Omental fat pad (tissue), 4 donors: Measurements from ENCODE around the gene NTN1. TPM values are rescaled to one million over a fixed set of nuclear protein-coding genes. Genes with fewer than 3 reads are reported as not detected.

Experiments
- ATAC-seq: fragments of 150-250 bp; one replicate; pipeline ENCODE4 v1.9.1; 2016; ENCODE audit warnings: mild to moderate bottlenecking, moderate library complexity; ENCODE audit not compliant: low FRiP score
- DNase-seq: peaks from one replicate; pipeline ENCODE4 v3.0.0-alpha.2; 2019; ENCODE audit warnings: low spot score
- CTCF ChIP-seq, 3 donors: fragments of 450-650 bp; IDR thresholded peaks; one replicate each; pipeline ENCODE4 v1.5.1; 2016 to 2017; ENCODE audit warnings: antibody characterized with exemption in 3 of 3, mild to moderate bottlenecking in 3 of 3, moderate library complexity in 2 of 3
- total RNA-seq, 4 donors: library from RNA; depleted of rRNA; stranded (reverse); fragments of >200 nt; gene quantifications; one replicate each; pipeline ENCODE4 v1.1.0, GENCODE V29; 2016

Gene NTN1
- total RNA-seq, 4 donors from 2014 or later: 0.69 to 7.3 (median 2.5) TPM

- no peak for TF ChIP-seq CTCF (IDR thresholded peaks at IDR 0.05)
- ATAC-seq (no peak), DNase-seq (no peak)
Observed at GRCh38 chr17:9123594-9124553, 102.6 kb downstream of the NTN1 start.

GRCh38 chr17:9124554-9124935, 103.2 kb downstream of the NTN1 start:
- TF ChIP-seq CTCF (IDR thresholded peaks at IDR 0.05): no peak
- ATAC-seq (no peak), DNase-seq (no peak)

GRCh38 chr17:9125722-9126121, 104.4 kb downstream of the NTN1 start:
- DNase-seq: no peak
- no peak for ATAC-seq
- TF ChIP-seq CTCF (IDR thresholded peaks at IDR 0.05): no peak

GRCh38 chr17:9127340-9127739, 106.0 kb downstream of the NTN1 start:
- ATAC-seq (no peak), DNase-seq (no peak)
- no peak for TF ChIP-seq CTCF (IDR thresholded peaks at IDR 0.05)

GRCh38 chr17:9131371-9131770, 110.1 kb downstream of the NTN1 start:
- no peak for TF ChIP-seq CTCF (IDR thresholded peaks at IDR 0.05)
- ATAC-seq (no peak), DNase-seq (no peak)

GRCh38 chr17:9132291-9132690, 111.0 kb downstream of the NTN1 start:
- ATAC-seq: no peak
- no peak for TF ChIP-seq CTCF (IDR thresholded peaks at IDR 0.05)
- no peak for DNase-seq
